Loucy (cell line): ENCODE data around the gene SNRNP200.

ENCODE experiments used
- H2AFZ ChIP-seq: fragments of 200-600 bp; sonication (generic); 2 replicates; pipeline ENCODE4 v1.6.0; 2016; ENCODE audit warnings: antibody characterized with exemption, mild to moderate bottlenecking, low read length, moderate library complexity
- H3F3A ChIP-seq: fragments of 200-600 bp; 2 replicates; pipeline ENCODE4 v1.6.0; 2016; ENCODE audit warnings: antibody characterized with exemption, low read depth, mild to moderate bottlenecking
- H3K27me3 ChIP-seq: fragments of 200-600 bp; sonication (generic); 2 replicates; pipeline ENCODE4 v1.6.1; 2014; ENCODE audit warnings: low read length, mild to moderate bottlenecking; ENCODE audit not compliant: insufficient read depth, poor library complexity, severe bottlenecking
- H3K36me3 ChIP-seq: fragments of 200-600 bp; sonication (generic); 2 replicates; pipeline ENCODE4 v1.6.1; 2016; ENCODE audit warnings: low read length; ENCODE audit not compliant: insufficient read depth
- H3K4me1 ChIP-seq: fragments of 200-600 bp; sonication (generic); 2 replicates; pipeline ENCODE4 v1.5.1; 2014; ENCODE audit warnings: low read length, mild to moderate bottlenecking; ENCODE audit not compliant: insufficient read depth, poor library complexity, severe bottlenecking
- H3K4me2 ChIP-seq: fragments of 200-600 bp; sonication (generic); 2 replicates; pipeline ENCODE4 v1.6.0; 2014; ENCODE audit warnings: antibody characterized with exemption, low read length, low read depth, mild to moderate bottlenecking; ENCODE audit not compliant: poor library complexity, severe bottlenecking
- H3K4me3 ChIP-seq: fragments of 200-600 bp; sonication (generic); 2 replicates; pipeline ENCODE4 v1.5.1; 2014; ENCODE audit warnings: low read length, mild to moderate bottlenecking, mixed read lengths; ENCODE audit not compliant: poor library complexity, severe bottlenecking
- H3K79me2 ChIP-seq: fragments of 200-600 bp; sonication (generic); 2 replicates; pipeline ENCODE4 v1.6.1; 2014; ENCODE audit warnings: low read length; ENCODE audit not compliant: insufficient read depth
- H3K9ac ChIP-seq: fragments of 200-600 bp; sonication (generic); 2 replicates; pipeline ENCODE4 v1.6.0; 2014; ENCODE audit warnings: mild to moderate bottlenecking, low read depth, low read length, moderate library complexity; ENCODE audit not compliant: poor library complexity, severe bottlenecking
- H3K9me2 ChIP-seq: fragments of 200-600 bp; sonication (generic); replicated peaks from 2 replicates; pipeline ENCODE4 v1.6.1; 2016; ENCODE audit warnings: low read depth, low read length, mixed read lengths
- H3K9me3 ChIP-seq: fragments of 200-600 bp; sonication (generic); 2 replicates; pipeline ENCODE4 v1.6.1; 2014; ENCODE audit warnings: mild to moderate bottlenecking, antibody characterized with exemption, low read length, low read depth; ENCODE audit not compliant: insufficient read depth
- H4K20me1 ChIP-seq: fragments of 200-600 bp; sonication (generic); 2 replicates; pipeline ENCODE4 v1.6.0; 2014; ENCODE audit warnings: antibody characterized with exemption, low read length, mild to moderate bottlenecking; ENCODE audit not compliant: insufficient read depth, poor library complexity, severe bottlenecking
- CTCF ChIP-seq: fragments of 200-600 bp; sonication (generic); conservative IDR thresholded peaks from 2 replicates; pipeline ENCODE4 v1.5.1; 2014; ENCODE audit warnings: mild to moderate bottlenecking, antibody characterized with exemption, low read length
- EZH2phosphoT487 ChIP-seq: fragments of 200-600 bp; IDR thresholded peaks from 2 replicates; pipeline ENCODE4 v1.6.1; 2018; ENCODE audit warnings: antibody characterized with exemption, mild to moderate bottlenecking, moderate library complexity, borderline replicate concordance

The SNRNP200 gene

GRCh38 chr2:96353032-96353561 is 47.8 kb upstream of the SNRNP200 start:
- H3K36me3 ChIP-seq = peaks cover 82% of the 10 kb centered on the region
- H3K4me1 ChIP-seq = no peaks in the 10 kb centered on the region
- H3K9ac ChIP-seq = no peak overlapping the region
- no peak for TF ChIP-seq CTCF
- TF ChIP-seq EZH2phosphoT487 = no peak
- H3F3A ChIP-seq = no peaks in the 10 kb centered on the region
- no peak overlapping the region for H3K4me3 ChIP-seq
- H3K9me3 ChIP-seq = no peaks in the 10 kb centered on the region
- H3K79me2 ChIP-seq = no peaks in the 10 kb centered on the region
- H3K4me2 ChIP-seq = no peak overlapping the region
- H3K9me2 ChIP-seq = no peaks in the 10 kb centered on the region
- H3K27me3 ChIP-seq = no peaks in the 10 kb centered on the region
- no peaks in the 10 kb centered on the region for H4K20me1 ChIP-seq
- no peak overlapping the region for H2AFZ ChIP-seq

- no peak for TF ChIP-seq EZH2phosphoT487
- no peak for TF ChIP-seq CTCF
- Histone ChIP-seq H3K9me2 (no peaks in the 10 kb centered on the region), H3K9ac (no peak overlapping the region), H4K20me1 (no peaks in the 10 kb centered on the region), H3K36me3 (peaks cover 92% of the 10 kb centered on the region), H3K4me3 (no peak overlapping the region), H3K79me2 (peaks cover 28% of the 10 kb centered on the region; the same call in 1 of the 2 replicates), H3F3A (no peaks in the 10 kb centered on the region), H3K4me2 (no peak overlapping the region), H3K9me3 (no peaks in the 10 kb centered on the region), H3K4me1 (no peaks in the 10 kb centered on the region), H2AFZ (no peak overlapping the region), H3K27me3 (no peaks in the 10 kb centered on the region)
Observed at GRCh38 chr2:96347395-96347794, 42.0 kb upstream of the SNRNP200 start.

GRCh38 chr2:96345868-96346462 is 40.6 kb upstream of the SNRNP200 start:
- H3K79me2 ChIP-seq = peaks cover 42% of the 10 kb centered on the region
- H3K36me3 ChIP-seq = peaks cover 90% of the 10 kb centered on the region
- H3K27me3 ChIP-seq = no peaks in the 10 kb centered on the region
- H3K9me2 ChIP-seq = no peaks in the 10 kb centered on the region
- no peak overlapping the region for H3K4me2 ChIP-seq
- H3K9me3 ChIP-seq = no peaks in the 10 kb centered on the region
- H3K4me1 ChIP-seq = peaks cover 7% of the 10 kb centered on the region
- H3F3A ChIP-seq = no peaks in the 10 kb centered on the region
- peaks cover 2% of the 10 kb centered on the region for H4K20me1 ChIP-seq
- no peak overlapping the region for H3K4me3 ChIP-seq
- H3K9ac ChIP-seq = no peak overlapping the region
- no peak overlapping the region for H2AFZ ChIP-seq
- no peak for TF ChIP-seq EZH2phosphoT487

GRCh38 chr2:96345438-96345837 is 40.1 kb upstream of the SNRNP200 start:
- peak; percentile 36 for TF ChIP-seq CTCF
- TF ChIP-seq EZH2phosphoT487 = no peak
- H3K9me2 ChIP-seq = no peaks in the 10 kb centered on the region
- H3K9ac ChIP-seq = no peak overlapping the region
- no peaks in the 10 kb centered on the region for H3K9me3 ChIP-seq
- peaks cover 6% of the 10 kb centered on the region for H4K20me1 ChIP-seq
- peaks cover 12% of the 10 kb centered on the region for H3K4me1 ChIP-seq
- H2AFZ ChIP-seq = no peak overlapping the region
- no peak overlapping the region for H3K4me3 ChIP-seq
- no peaks in the 10 kb centered on the region for H3K27me3 ChIP-seq
- H3F3A ChIP-seq = no peaks in the 10 kb centered on the region
- peaks cover 48% of the 10 kb centered on the region for H3K79me2 ChIP-seq
- peaks cover 85% of the 10 kb centered on the region for H3K36me3 ChIP-seq
- no peak overlapping the region for H3K4me2 ChIP-seq
